H9 (cell line): ENCODE results near the gene PRPF4. TPM values are rescaled to one million over a fixed set of nuclear protein-coding genes. Genes with fewer than 3 reads are reported as not detected.
A peak's percentile ranks its signal among the peaks of the same experiment; 100 is the strongest.

Experiments
- DNase-seq: peaks from one replicate; pipeline ENCODE4 v3.0.0-alpha.2; 2017
- H2AFZ ChIP-seq: one replicate; pipeline ENCODE4 v1.6.1; 2013; ENCODE audit warnings: mild to moderate bottlenecking, low read length, control low read depth, moderate library complexity
- H2AK5ac ChIP-seq: 2 replicates; pipeline ENCODE4 v1.6.1; 2013; ENCODE audit warnings: low read length, control low read depth, mixed read lengths; ENCODE audit not compliant: insufficient read length
- H2BK120ac ChIP-seq: one replicate; pipeline ENCODE4 v1.6.1; 2013; ENCODE audit warnings: low read depth, mild to moderate bottlenecking, low read length, control low read depth, inconsistent platforms; ENCODE audit not compliant: poor library complexity, severe bottlenecking
- H2BK12ac ChIP-seq: 2 replicates; pipeline ENCODE4 v1.6.1; 2013; ENCODE audit warnings: low read length, control low read depth, mixed read lengths, low read depth; ENCODE audit not compliant: insufficient read length
- H2BK15ac ChIP-seq: 2 replicates; pipeline ENCODE4 v1.6.1; 2013; ENCODE audit warnings: low read depth, low read length, control low read depth
- H2BK20ac ChIP-seq: one replicate; pipeline ENCODE4 v1.6.1; 2013; ENCODE audit warnings: low read depth, mild to moderate bottlenecking, low read length, control low read depth, inconsistent platforms; ENCODE audit not compliant: poor library complexity, severe bottlenecking
- H2BK5ac ChIP-seq: 2 replicates; pipeline ENCODE4 v1.6.1; 2013; ENCODE audit warnings: low read length, control low read depth, mixed read lengths; ENCODE audit not compliant: insufficient read length
- H3K14ac ChIP-seq: 2 replicates; pipeline ENCODE4 v1.6.1; 2013; ENCODE audit warnings: low read length, control low read depth; ENCODE audit not compliant: insufficient read depth
- H3K18ac ChIP-seq: 2 replicates; pipeline ENCODE4 v1.6.1; 2013; ENCODE audit warnings: low read depth, mild to moderate bottlenecking, mixed read lengths, low read length, control low read depth; ENCODE audit not compliant: insufficient read length
- H3K23ac ChIP-seq: 2 replicates; pipeline ENCODE4 v1.6.1; 2013; ENCODE audit warnings: low read length, control low read depth, mixed read lengths, low read depth; ENCODE audit not compliant: insufficient read length
- H3K23me2 ChIP-seq: 2 replicates; pipeline ENCODE4 v1.6.1; 2013; ENCODE audit warnings: low read depth, mild to moderate bottlenecking, mixed read lengths, low read length, control low read depth; ENCODE audit not compliant: insufficient read length, poor library complexity, severe bottlenecking
- H3K27ac ChIP-seq: 2 replicates; pipeline ENCODE4 v1.5.1; 2013; ENCODE audit warnings: low read length, control low read depth, mixed read lengths, low read depth; ENCODE audit not compliant: insufficient read length
- H3K27me3 ChIP-seq: 2 replicates; pipeline ENCODE4 v1.6.1; 2013; ENCODE audit warnings: low read length, control low read depth, inconsistent platforms; ENCODE audit not compliant: insufficient read depth
- H3K4ac ChIP-seq: 2 replicates; pipeline ENCODE4 v1.6.1; 2013; ENCODE audit warnings: low read depth, mild to moderate bottlenecking, control low read depth, inconsistent platforms, low read length, moderate library complexity
- H3K4me1 ChIP-seq: 2 replicates; pipeline ENCODE4 v1.6.1; 2013; ENCODE audit warnings: low read length, control low read depth, inconsistent platforms; ENCODE audit not compliant: insufficient read depth
- H3K4me2 ChIP-seq: 2 replicates; pipeline ENCODE4 v1.6.1; 2013; ENCODE audit warnings: low read length, control low read depth, mixed read lengths; ENCODE audit not compliant: insufficient read length, insufficient read depth
- H3K56ac ChIP-seq: 2 replicates; pipeline ENCODE4 v1.6.1; 2013; ENCODE audit warnings: low read depth, mild to moderate bottlenecking, mixed read lengths, low read length, control low read depth; ENCODE audit not compliant: insufficient read length
- H3K79me1 ChIP-seq: 2 replicates; pipeline ENCODE4 v1.6.1; 2013; ENCODE audit warnings: low read depth, mild to moderate bottlenecking, moderate library complexity, low read length, control low read depth, inconsistent platforms; ENCODE audit not compliant: insufficient read depth, poor library complexity, severe bottlenecking
- H3K79me2 ChIP-seq: 2 replicates; pipeline ENCODE4 v1.6.1; 2013; ENCODE audit warnings: low read length, control low read depth, inconsistent platforms; ENCODE audit not compliant: insufficient read depth
- H3K9ac ChIP-seq: 2 replicates; pipeline ENCODE4 v1.6.1; 2013; ENCODE audit warnings: low read length, control low read depth, mixed read lengths; ENCODE audit not compliant: insufficient read length; ENCODE audit errors: extremely low read depth
- H3K9me3 ChIP-seq: one replicate; pipeline ENCODE4 v1.6.1; 2013; ENCODE audit warnings: low read depth, low read length, inconsistent platforms; ENCODE audit not compliant: control insufficient read depth
- H3T11ph ChIP-seq: one replicate; pipeline ENCODE4 v1.6.1; 2013; ENCODE audit warnings: mild to moderate bottlenecking, low read length, control low read depth, inconsistent platforms
- H4K20me1 ChIP-seq: one replicate; pipeline ENCODE4 v1.6.1; 2013; ENCODE audit not compliant: control insufficient read depth, insufficient read length, insufficient read depth
- H4K5ac ChIP-seq: 2 replicates; pipeline ENCODE4 v1.6.1; 2013; ENCODE audit warnings: low read depth, mild to moderate bottlenecking, mixed read lengths, low read length, control low read depth; ENCODE audit not compliant: insufficient read length
- H4K8ac ChIP-seq: replicated peaks from 2 replicates; pipeline ENCODE4 v1.6.1; 2013; ENCODE audit warnings: low read length, control low read depth, mixed read lengths, low read depth; ENCODE audit not compliant: insufficient read length
- H4K91ac ChIP-seq: 2 replicates; pipeline ENCODE4 v1.6.1; 2013; ENCODE audit warnings: low read depth, mild to moderate bottlenecking, moderate library complexity, mixed read lengths, low read length, control low read depth; ENCODE audit not compliant: insufficient read length
- H3K27ac Mint-ChIP-seq, 3 experiments: 2 replicates in 2 of 3; 3 replicates in 1 of 3; pipeline ENCODE4 v1.8.0; 2020 to 2021; ENCODE audit warnings: mixed read lengths in 3 of 3, mild to moderate bottlenecking in 1 of 3, moderate library complexity in 1 of 3
- H3K27me3 Mint-ChIP-seq: 2 replicates; pipeline ENCODE4 v1.8.0; 2021; ENCODE audit warnings: low read depth, mild to moderate bottlenecking, moderate library complexity, mixed read lengths
- H3K36me3 Mint-ChIP-seq, 3 experiments: 2 replicates in 2 of 3; 3 replicates in 1 of 3; pipeline ENCODE4 v1.8.0; 2020 to 2021; ENCODE audit warnings: low read depth in 3 of 3, mixed read lengths in 3 of 3; ENCODE audit not compliant: insufficient read depth in 1 of 3
- H3K4me1 Mint-ChIP-seq, 2 experiments: 2 replicates each; pipeline ENCODE4 v1.8.0; 2020; ENCODE audit warnings: mixed read lengths in 2 of 2
- H3K4me3 Mint-ChIP-seq, 2 experiments: 2 replicates in 1 of 2; 3 replicates in 1 of 2; pipeline ENCODE4 v1.8.0; 2020 to 2021; ENCODE audit warnings: mild to moderate bottlenecking in 2 of 2, mixed read lengths in 2 of 2, moderate library complexity in 1 of 2
- H3K9me3 Mint-ChIP-seq, 2 experiments: 2 replicates in 1 of 2; 3 replicates in 1 of 2; pipeline ENCODE4 v1.8.0; 2020; ENCODE audit warnings: mild to moderate bottlenecking in 2 of 2, mixed read lengths in 2 of 2, moderate library complexity in 1 of 2
- CTCF ChIP-seq: fragments of 200-600 bp; sonication (generic); conservative IDR thresholded peaks from 3 replicates; pipeline ENCODE4 v1.8.0; 2021; ENCODE audit warnings: antibody characterized with exemption, mild to moderate bottlenecking
- WGBS: extraction: QIAGEN DNeasy Blood & Tissue Kit; methylation state at CpG from one replicate; pipeline ENCODE4 v1.1.7; 2013; ENCODE audit warnings: missing lambda C conversion rate, low lambda C conversion rate, mixed read lengths; ENCODE audit not compliant: insufficient read length; ENCODE audit errors: extremely low coverage; 5-methylcytosine and 5-hydroxymethylcytosine counted together
- long read RNA-seq: library from polyadenylated mRNA; unstranded; transcript quantifications from one replicate; pipeline ENCODE4 v2.0.0, GENCODE V29; 2020
- total RNA-seq: library from RNA; stranded (reverse); gene quantifications from 2 replicates; pipeline ENCODE4 v1.2.1, GENCODE V29; 2021

PRPF4 gene
- total RNA-seq: 48.5 and 49.8 TPM in 2 replicates
- long read RNA-seq, transcript PRPF4-202 (14 exons, 3,212 nt): major isoform, 525 of 747 reads
- long read RNA-seq, transcript PRPF4-201 (14 exons, 2,787 nt): minor isoform, 150 of 747 reads
- long read RNA-seq, partial matches to known transcripts: 18 of 747 reads
- long read RNA-seq, other reads (novel, unspliced or antisense): 54 of 747 reads

GRCh38 chr9:113275157-113276131 lies at the start of gene PRPF4, which contains the start of gene CDC26:
Gene PRPF4, plus strand, starts transcription at chr9:113275658. Its CDS starts 86 bp downstream, at chr9:113275744.
Gene CDC26, minus strand, starts transcription at chr9:113275572. Its CDS starts 3,065 bp downstream, at chr9:113272507.
- Histone ChIP-seq H3K9me3 (no peaks in the 10 kb centered on the region), H4K5ac (no peak within 1 kb of the TSS), H2BK12ac (no peak within 1 kb of the TSS), H4K91ac (no peak within 1 kb of the TSS), H3K27ac (no peak within 1 kb of the TSS), H3K23ac (no peak within 1 kb of the TSS), H3K4ac (no peak within 1 kb of the TSS), H3T11ph (no peak within 1 kb of the TSS), H4K20me1 (no peaks in the 10 kb centered on the region), H2AK5ac (no peak within 1 kb of the TSS), H3K27me3 (no peaks in the 10 kb centered on the region), H3K56ac (no peak within 1 kb of the TSS), H2BK15ac (no peak within 1 kb of the TSS), H2BK120ac (no peak within 1 kb of the TSS), H3K14ac (peak within 1 kb of the TSS; percentile 92), H2BK20ac (no peak within 1 kb of the TSS), H3K4me2 (peak within 1 kb of the TSS; percentile 88), H2BK5ac (peak within 1 kb of the TSS; percentile 14), H3K4me1 (no peaks in the 10 kb centered on the region; the same call in 1 of the 2 replicates), H3K79me1 (no peaks in the 10 kb centered on the region), H3K9ac (peak within 1 kb of the TSS; percentile 94), H3K23me2 (peaks cover 8% of the 10 kb centered on the region), H2AFZ (no peak within 1 kb of the TSS), H4K8ac (no peak within 1 kb of the TSS), H3K18ac (peak within 1 kb of the TSS; percentile 78), H3K79me2 (peaks cover 1% of the 10 kb centered on the region; the same call in 1 of the 2 replicates)
- no peaks in the 10 kb centered on the region for H3K27me3 Mint-ChIP-seq
- H3K4me1 Mint-ChIP-seq: peaks cover 7 to 9% of the 10 kb centered on the region in 2 experiments
- no peaks in the 10 kb centered on the region for H3K9me3 Mint-ChIP-seq
- no peak within 1 kb of the TSS for H3K4me3 Mint-ChIP-seq
- no CpG with 5 or more reads among the region's 63 CpGs for WGBS
- no peak within 1 kb of the TSS for H3K27ac Mint-ChIP-seq
- peak; percentile 99 for DNase-seq
- TF ChIP-seq CTCF: no peak
- peaks cover 26 to 57% (median 55%) of the 10 kb centered on the region in 3 experiments; a peak in 6 of 7 replicates for H3K36me3 Mint-ChIP-seq
